ENCODE results near the gene KIRREL3. TPM values are rescaled to one million over a fixed set of nuclear protein-coding genes. Genes with fewer than 3 reads are reported as not detected.

KIRREL3 gene
- total RNA-seq, 1 experiment from 2014 or later = 0.44 TPM

GRCh38 chr11:126443120-126443519 lies 557.5 kb downstream of the KIRREL3 start:
- Histone ChIP-seq H2AFZ (ENCODE audit: low read length) (no peak overlapping the region), H3K79me2 (ENCODE audit: low read length) (no peaks in the 10 kb centered on the region), H3K9me2 (replicated peaks; ENCODE audit: low read length) (no peaks in the 10 kb centered on the region), H4K20me1 (ENCODE audit: low read length) (no peaks in the 10 kb centered on the region), H3K4me2 (ENCODE audit: low read length) (no peak overlapping the region), H3K9me3 (ENCODE audit: low read length) (no peaks in the 10 kb centered on the region), H3K36me3 (ENCODE audit: low read depth, low read length) (no peaks in the 10 kb centered on the region), H3K27ac (ENCODE audit: low read length) (no peak overlapping the region), H3K4me3 (ENCODE audit: low read length) (no peak overlapping the region), H3K27me3 (ENCODE audit: low read length) (no peaks in the 10 kb centered on the region), H3F3A (ENCODE audit: low read length, unreplicated experiment) (no peaks in the 10 kb centered on the region), H3K4me1 (ENCODE audit: insufficient read depth, low read length) (peaks cover 5% of the 10 kb centered on the region; the same call in 1 of the 2 replicates), H3K9ac (ENCODE audit: low read length) (no peak overlapping the region)
- BruUV-seq (replicated peaks) = no TSS peak
- DNase-seq (no peak), ATAC-seq (no peak)
- ChIA-PET POLR2A (ENCODE audit: unreplicated experiment) (no interaction called here), CTCF (interaction anchor here (1.9 kb wide), 1 partner anchor 38 kb away, joined by 9 read pairs; no protein-coding TSS in a partner anchor)
- TF ChIP-seq EZH2 (IDR thresholded peaks at IDR 0.05; ENCODE audit: low read length, unreplicated experiment) = no peak
- TF ChIP-seq CTCF (conservative IDR thresholded peaks at IDR 0.05; ENCODE audit: low read depth, low read length) = no peak
- TF ChIP-seq EZH2phosphoT487 (IDR thresholded peaks at IDR 0.05; ENCODE audit: borderline replicate concordance, low read length) = no peak
- intact Hi-C loops (cut with micrococcal nuclease) = loop anchor here (5.0 kb wide), 1 partner anchor 164 kb away; no protein-coding TSS in a partner anchor

GRCh38 chr11:126440792-126441514 lies 559.6 kb downstream of the KIRREL3 start:
- ATAC-seq (peak; percentile 88), DNase-seq (peak; percentile 94)
- Histone ChIP-seq H3K9me3 (ENCODE audit: low read length) (no peaks in the 10 kb centered on the region), H3K27ac (ENCODE audit: low read length) (no peak overlapping the region), H3K4me3 (ENCODE audit: low read length) (peak overlapping the region; percentile 34; the same call in 1 of the 2 replicates), H3K27me3 (ENCODE audit: low read length) (no peaks in the 10 kb centered on the region), H2AFZ (ENCODE audit: low read length) (peak overlapping the region; percentile 85), H3F3A (ENCODE audit: low read length, unreplicated experiment) (no peaks in the 10 kb centered on the region), H3K79me2 (ENCODE audit: low read length) (no peaks in the 10 kb centered on the region), H3K9me2 (replicated peaks; ENCODE audit: low read length) (no peaks in the 10 kb centered on the region), H3K4me2 (ENCODE audit: low read length) (peak overlapping the region; percentile 76), H4K20me1 (ENCODE audit: low read length) (no peaks in the 10 kb centered on the region), H3K4me1 (ENCODE audit: insufficient read depth, low read length) (peaks cover 5% of the 10 kb centered on the region; the same call in 1 of the 2 replicates), H3K9ac (ENCODE audit: low read length) (no peak overlapping the region), H3K36me3 (ENCODE audit: low read depth, low read length) (0 out of 2 replicates have a peak, but pooled peaks cover 5% of the 10 kb centered on the region)
- POLR2A ChIA-PET (ENCODE audit: unreplicated experiment) = interaction anchor here (0.6 kb wide), 1 partner anchor 24 kb away, joined by 5 read pairs; no protein-coding TSS in a partner anchor
- CTCF ChIA-PET = interaction anchor here (0.6 to 1.4 kb wide), 5 partner anchors 9 to 222 kb away, joined by 3 to 13 read pairs (median 5); no protein-coding TSS in a partner anchor
- BruUV-seq (replicated peaks) = no TSS peak
- peak; percentile 98 for TF ChIP-seq CTCF (conservative IDR thresholded peaks at IDR 0.05; ENCODE audit: low read depth, low read length)
- TF ChIP-seq EZH2phosphoT487 (IDR thresholded peaks at IDR 0.05; ENCODE audit: borderline replicate concordance, low read length) = no peak
- TF ChIP-seq EZH2 (IDR thresholded peaks at IDR 0.05; ENCODE audit: low read length, unreplicated experiment) = no peak
- intact Hi-C loops (cut with micrococcal nuclease) = loop anchor here (1.0 to 5.0 kb wide), 4 partner anchors 39 to 166 kb away; no protein-coding TSS in a partner anchor

Measured in PC-3 (cell line).